GM19240 (cell line): ENCODE data around the gene GINS3.

Experiments
- DNase-seq: peaks from one replicate; pipeline ENCODE4 v3.0.0; 2011; ENCODE audit warnings: low spot score; ENCODE audit not compliant: insufficient read length

The GINS3 gene

GRCh38 chr16:58392215-58393137 is at the start of gene GINS3:
Gene GINS3, plus strand, starts transcription at chr16:58392471. Its CDS starts 131 bp downstream, at chr16:58392602.
- peak; percentile 96 for DNase-seq

- DNase-seq = no peak
Measured at GRCh38 chr16:58343562-58343961, 48.7 kb upstream of the GINS3 start.

- DNase-seq = no peak
Measured at GRCh38 chr16:58345574-58346354, 46.5 kb upstream of the GINS3 start.

GRCh38 chr16:58346831-58347371 is 45.4 kb upstream of the GINS3 start:
- DNase-seq = no peak

GRCh38 chr16:58348986-58349385 is 43.3 kb upstream of the GINS3 start:
- no peak for DNase-seq

- DNase-seq = no peak
Measured at GRCh38 chr16:58352690-58353089, 39.6 kb upstream of the GINS3 start.

GRCh38 chr16:58360041-58360634 is 32.1 kb upstream of the GINS3 start:
- no peak for DNase-seq

- no peak for DNase-seq
Measured at GRCh38 chr16:58361726-58362125, 30.5 kb upstream of the GINS3 start.

GRCh38 chr16:58363746-58364393 is 28.4 kb upstream of the GINS3 start:
- DNase-seq = no peak

GRCh38 chr16:58365623-58366022 is 26.6 kb upstream of the GINS3 start:
- DNase-seq = no peak

- no peak for DNase-seq
Measured at GRCh38 chr16:58366247-58367031, 25.8 kb upstream of the GINS3 start.

GRCh38 chr16:58367252-58367651 is 25.0 kb upstream of the GINS3 start:
- DNase-seq = no peak

GRCh38 chr16:58371841-58372240 is 20.4 kb upstream of the GINS3 start:
- no peak for DNase-seq

- no peak for DNase-seq
Measured at GRCh38 chr16:58375386-58375785, 16.9 kb upstream of the GINS3 start.

GRCh38 chr16:58377932-58378331 is 14.3 kb upstream of the GINS3 start:
- no peak for DNase-seq

GRCh38 chr16:58378401-58378800 is 13.9 kb upstream of the GINS3 start:
- no peak for DNase-seq

GRCh38 chr16:58379736-58380135 is 12.5 kb upstream of the GINS3 start:
- DNase-seq = no peak

- no peak for DNase-seq
Measured at GRCh38 chr16:58381661-58382060, 10.6 kb upstream of the GINS3 start.

GRCh38 chr16:58384437-58385055 is 7.7 kb upstream of the GINS3 start:
- DNase-seq = no peak

- no peak for DNase-seq
Measured at GRCh38 chr16:58385218-58385773, 7.0 kb upstream of the GINS3 start.
